WERI-Rb-1 (cell line): ENCODE data around the gene MAP3K4.

Experiments used
- DNase-seq: peaks from one replicate; pipeline ENCODE4 v3.0.0-alpha.2; 2020
- H3K27ac ChIP-seq: fragments of 250-450 bp; sonication (Bioruptor Pico); 2 replicates; pipeline ENCODE4 v1.5.1; 2020; ENCODE audit warnings: mild to moderate bottlenecking, moderate library complexity
- H3K27me3 ChIP-seq: fragments of 250-450 bp; sonication (Bioruptor Pico); 2 replicates; pipeline ENCODE4 v1.5.1; 2021; ENCODE audit warnings: mild to moderate bottlenecking, low read depth, moderate library complexity; ENCODE audit not compliant: insufficient read depth, severe bottlenecking
- H3K36me3 ChIP-seq: fragments of 250-450 bp; sonication (Bioruptor Pico); 2 replicates; pipeline ENCODE4 v1.5.1; 2020; ENCODE audit warnings: mild to moderate bottlenecking, moderate library complexity
- H3K4me3 ChIP-seq: 2 replicates; pipeline ENCODE4 v1.5.1; 2011; ENCODE audit warnings: low read depth, mild to moderate bottlenecking, control low read depth, low read length
- H3K9me3 ChIP-seq: fragments of 250-450 bp; sonication (Bioruptor Pico); 2 replicates; pipeline ENCODE4 v1.5.1; 2021; ENCODE audit warnings: mild to moderate bottlenecking, moderate library complexity; ENCODE audit not compliant: severe bottlenecking
- TF ChIP-seq, protein P1 (sequence below): IDR thresholded peaks from 2 replicates; pipeline ENCODE4 v1.5.1; 2011; ENCODE audit warnings: low read depth, mild to moderate bottlenecking, control low read depth, inconsistent platforms, low read length

Gene MAP3K4

DNA sequence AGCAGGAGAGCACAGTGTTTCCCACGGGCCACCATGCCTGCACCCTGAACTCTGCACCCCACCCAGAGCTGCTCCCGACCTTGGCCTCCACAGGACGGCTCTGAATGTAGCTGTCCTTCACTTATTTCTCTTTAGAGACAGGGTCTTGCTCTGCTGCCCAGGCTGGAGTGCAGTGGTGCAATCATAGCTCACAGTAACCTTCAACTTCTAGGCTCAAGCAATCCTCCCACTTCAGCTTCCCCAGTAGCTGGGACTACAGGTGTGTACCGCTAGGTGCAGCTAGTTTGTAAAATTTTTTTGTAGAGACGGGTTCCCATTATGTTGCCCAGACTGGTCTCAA, 151.4 kb downstream of the MAP3K4 start:
- Histone ChIP-seq H3K36me3 (0 out of 2 replicates have a peak, but pooled peaks cover 2% of the 10 kb centered on the region), H3K27me3 (no peaks in the 10 kb centered on the region)

DNA sequence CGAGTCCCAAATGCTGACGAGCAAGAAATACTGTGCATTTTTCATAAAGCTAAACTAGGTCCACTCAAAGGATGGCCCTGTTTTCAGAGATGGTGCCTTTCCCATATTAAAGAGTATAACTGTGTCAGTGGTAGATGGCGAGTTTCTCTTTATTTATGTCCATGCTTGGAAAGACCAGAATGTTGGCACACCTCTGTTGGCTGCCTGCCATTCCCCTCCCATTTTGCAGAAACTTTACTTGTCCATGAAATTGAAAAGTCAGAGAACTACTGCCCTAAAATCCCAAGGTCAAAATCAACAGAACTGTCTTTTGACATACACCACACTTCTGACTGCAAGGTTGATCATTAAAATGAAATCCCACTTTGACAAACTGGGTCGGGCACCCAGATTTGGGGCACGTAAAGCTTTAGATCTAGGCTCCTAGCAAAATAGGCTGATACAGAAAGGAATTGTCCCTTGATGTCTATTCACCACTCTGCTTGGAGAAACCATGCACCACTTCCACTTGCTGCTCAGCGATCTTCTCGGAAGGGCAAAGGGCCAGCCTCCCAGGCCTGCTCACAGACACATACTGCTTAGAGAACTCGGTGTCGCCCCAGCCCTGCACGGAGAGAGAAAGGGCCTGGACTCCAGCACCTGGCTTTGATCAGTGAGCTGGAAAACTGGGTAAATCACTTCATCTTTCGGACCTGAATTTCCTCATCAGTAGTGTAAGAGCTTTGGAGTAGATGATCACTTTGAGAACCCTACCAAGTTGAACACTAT, 152.3 kb downstream of the MAP3K4 start:
- Histone ChIP-seq H3K36me3 (0 out of 2 replicates have a peak, but pooled peaks cover 2% of the 10 kb centered on the region), H3K9me3 (no peaks in the 10 kb centered on the region), H3K27ac (no peak overlapping the region), H3K4me3 (no peak overlapping the region), H3K27me3 (no peaks in the 10 kb centered on the region)
- TF ChIP-seq, protein P1, sequence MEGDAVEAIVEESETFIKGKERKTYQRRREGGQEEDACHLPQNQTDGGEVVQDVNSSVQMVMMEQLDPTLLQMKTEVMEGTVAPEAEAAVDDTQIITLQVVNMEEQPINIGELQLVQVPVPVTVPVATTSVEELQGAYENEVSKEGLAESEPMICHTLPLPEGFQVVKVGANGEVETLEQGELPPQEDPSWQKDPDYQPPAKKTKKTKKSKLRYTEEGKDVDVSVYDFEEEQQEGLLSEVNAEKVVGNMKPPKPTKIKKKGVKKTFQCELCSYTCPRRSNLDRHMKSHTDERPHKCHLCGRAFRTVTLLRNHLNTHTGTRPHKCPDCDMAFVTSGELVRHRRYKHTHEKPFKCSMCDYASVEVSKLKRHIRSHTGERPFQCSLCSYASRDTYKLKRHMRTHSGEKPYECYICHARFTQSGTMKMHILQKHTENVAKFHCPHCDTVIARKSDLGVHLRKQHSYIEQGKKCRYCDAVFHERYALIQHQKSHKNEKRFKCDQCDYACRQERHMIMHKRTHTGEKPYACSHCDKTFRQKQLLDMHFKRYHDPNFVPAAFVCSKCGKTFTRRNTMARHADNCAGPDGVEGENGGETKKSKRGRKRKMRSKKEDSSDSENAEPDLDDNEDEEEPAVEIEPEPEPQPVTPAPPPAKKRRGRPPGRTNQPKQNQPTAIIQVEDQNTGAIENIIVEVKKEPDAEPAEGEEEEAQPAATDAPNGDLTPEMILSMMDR: no peak
- DNase-seq: no peak

More for the DNA sequence above, 151.4 kb downstream of the MAP3K4 start:
- DNase-seq: no peak
- Histone ChIP-seq H3K27ac (no peak overlapping the region), H3K9me3 (no peaks in the 10 kb centered on the region), H3K4me3 (no peak overlapping the region)
- TF ChIP-seq, protein P1: no peak

DNA sequence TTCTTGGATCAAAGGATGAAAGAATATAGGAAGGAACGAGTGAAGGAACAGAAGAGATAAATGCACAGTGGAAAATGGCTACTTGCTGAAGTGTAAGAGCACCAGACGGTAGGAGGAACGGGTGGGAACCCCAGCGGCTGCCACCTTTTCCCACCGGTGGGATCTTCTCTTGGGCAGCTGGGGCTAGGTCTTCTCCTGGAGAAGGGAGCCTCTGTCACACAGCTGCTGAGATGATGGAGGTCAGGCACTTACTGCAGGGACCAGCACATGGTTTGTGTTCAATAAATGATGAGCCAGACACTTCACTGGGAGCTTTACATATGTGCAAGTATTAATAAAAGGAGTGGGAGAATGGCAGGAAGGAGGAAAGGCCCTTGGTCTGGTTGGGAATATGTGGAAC, 158.6 kb downstream of the MAP3K4 start:
- Histone ChIP-seq H3K36me3 (no peaks in the 10 kb centered on the region), H3K9me3 (no peaks in the 10 kb centered on the region), H3K4me3 (no peak overlapping the region), H3K27ac (no peak overlapping the region), H3K27me3 (no peaks in the 10 kb centered on the region)
- TF ChIP-seq, protein P1: no peak
- no peak for DNase-seq

DNA sequence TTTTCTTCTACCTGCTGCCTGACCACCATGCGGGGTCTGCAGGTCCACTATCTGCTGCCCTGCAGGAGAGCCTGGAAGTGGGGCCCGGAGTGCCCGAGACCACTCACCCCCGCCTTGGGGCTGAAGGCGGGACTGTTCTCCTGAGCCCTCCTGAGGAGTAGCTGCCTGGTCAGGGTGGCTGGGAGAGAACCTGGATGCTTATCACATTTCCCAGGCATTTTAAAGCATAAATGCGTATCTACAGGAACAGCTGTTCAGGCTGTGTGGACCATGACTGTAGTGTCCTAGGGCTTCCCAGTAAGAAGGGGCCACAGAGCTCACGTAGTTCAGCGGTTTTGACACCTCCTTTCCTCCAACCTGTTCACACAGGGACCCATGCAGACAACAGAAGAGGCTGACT, 159.0 kb downstream of the MAP3K4 start:
- no peak for DNase-seq
- Histone ChIP-seq H3K27ac (no peak overlapping the region), H3K4me3 (no peak overlapping the region), H3K9me3 (no peaks in the 10 kb centered on the region), H3K27me3 (no peaks in the 10 kb centered on the region), H3K36me3 (no peaks in the 10 kb centered on the region)
- TF ChIP-seq, protein P1: no peak

DNA sequence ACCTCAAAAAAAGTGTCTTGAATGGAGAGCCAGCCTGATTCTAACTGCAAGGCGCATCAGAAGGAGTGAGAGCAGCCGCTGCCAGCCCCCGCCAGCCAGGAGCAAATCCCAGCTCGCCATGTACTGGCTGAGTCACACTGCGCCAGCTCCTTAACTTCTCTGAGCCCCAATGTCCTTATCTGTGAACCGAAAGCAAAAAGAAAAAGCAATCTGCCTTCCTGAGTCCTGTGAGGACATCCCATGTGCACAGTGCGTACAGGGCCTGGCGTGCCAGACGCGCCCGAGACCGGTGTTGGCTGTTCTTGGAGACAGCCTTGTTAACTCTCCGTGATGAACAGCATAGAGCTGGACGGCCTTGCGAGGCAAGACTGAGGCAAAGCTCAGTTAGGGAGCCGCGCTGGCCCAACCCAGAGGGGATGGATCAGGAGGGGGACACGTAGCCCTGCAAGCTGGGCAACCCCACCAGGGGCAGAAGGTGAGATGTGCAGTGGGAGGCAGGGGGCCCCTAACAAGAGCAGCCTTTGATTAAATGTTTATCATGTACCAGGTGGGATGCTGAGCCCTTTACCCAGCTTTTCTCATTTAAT, 159.6 kb downstream of the MAP3K4 start:
- TF ChIP-seq, protein P1: no peak
- Histone ChIP-seq H3K36me3 (no peaks in the 10 kb centered on the region), H3K4me3 (no peak overlapping the region), H3K27ac (no peak overlapping the region), H3K9me3 (no peaks in the 10 kb centered on the region), H3K27me3 (no peaks in the 10 kb centered on the region)
- no peak for DNase-seq
